Immature natural killer cell (primary cell): ENCODE results near the gene SLC6A19. TPM values are rescaled to one million over a fixed set of nuclear protein-coding genes. Genes with fewer than 3 reads are reported as not detected.

Experiments
- DNase-seq, 3 donors: peaks; one replicate each; pipeline ENCODE4 v3.0.0; 2022; ENCODE audit warnings: mixed read lengths in 1 of 3
- H3K27ac Mint-ChIP-seq, 6 donors: one replicate each; pipeline ENCODE4 v1.8.0; 2020; ENCODE audit warnings: mixed read lengths in 6 of 6, mild to moderate bottlenecking in 5 of 6, inconsistent platforms in 4 of 6, moderate library complexity in 3 of 6
- H3K27me3 Mint-ChIP-seq, 3 donors: one replicate each; pipeline ENCODE4 v1.8.0; 2020 to 2021; ENCODE audit warnings: low read depth in 3 of 3, mild to moderate bottlenecking in 3 of 3, mixed read lengths in 3 of 3, moderate library complexity in 3 of 3, inconsistent platforms in 1 of 3
- H3K36me3 Mint-ChIP-seq, 3 donors: one replicate each; pipeline ENCODE4 v1.8.0; 2020; ENCODE audit warnings: mixed read lengths in 3 of 3, inconsistent platforms in 2 of 3, mild to moderate bottlenecking in 2 of 3
- H3K4me1 Mint-ChIP-seq, 2 donors: one replicate each; pipeline ENCODE4 v1.8.0; 2020; ENCODE audit warnings: inconsistent platforms in 2 of 2, mild to moderate bottlenecking in 2 of 2, mixed read lengths in 2 of 2, moderate library complexity in 1 of 2
- H3K4me3 Mint-ChIP-seq, 5 donors: one replicate each; pipeline ENCODE4 v1.8.0; 2020; ENCODE audit warnings: mild to moderate bottlenecking in 5 of 5, mixed read lengths in 5 of 5, inconsistent platforms in 3 of 5, moderate library complexity in 3 of 5
- H3K9me3 Mint-ChIP-seq, 6 donors: one replicate each; pipeline ENCODE4 v1.8.0; 2020; ENCODE audit warnings: mild to moderate bottlenecking in 6 of 6, mixed read lengths in 6 of 6, inconsistent platforms in 4 of 6, moderate library complexity in 3 of 6
- polyA plus RNA-seq, 3 donors: library from polyadenylated mRNA; unstranded; fragments of 300-500 nt; fragmentation: Illumina TruSeq; gene quantifications; one replicate each; pipeline ENCODE4 v1.2.3, GENCODE V29; 2021

The SLC6A19 gene
- polyA plus RNA-seq, 3 donors from 2014 or later = not detected

- Mint-ChIP-seq H3K27ac (no peak overlapping the region), H3K36me3 (no peaks in the 10 kb centered on the region), H3K27me3 (peaks cover 7 to 11% (median 9%) of the 10 kb centered on the region in 3 donors), H3K9me3 (no peaks in the 10 kb centered on the region), H3K4me1 (peaks cover 18 to 28% of the 10 kb centered on the region in 2 donors), H3K4me3 (no peak overlapping the region)
- no peak for DNase-seq
Measured at GRCh38 chr5:1169211-1170115, 31.9 kb upstream of the SLC6A19 start.

- no peaks in the 10 kb centered on the region for H3K36me3 Mint-ChIP-seq
- DNase-seq = no peak
- H3K4me1 Mint-ChIP-seq = peaks cover 18 to 28% of the 10 kb centered on the region in 2 donors
- H3K27me3 Mint-ChIP-seq = peaks cover 2 to 14% (median 3%) of the 10 kb centered on the region in 3 donors
- H3K9me3 Mint-ChIP-seq = no peaks in the 10 kb centered on the region
- H3K27ac Mint-ChIP-seq = peak overlapping the region in 3 of 6 donors; percentile 10 to 74 (median 70)
- H3K4me3 Mint-ChIP-seq = peak overlapping the region in 2 of 5 donors; percentile 47 to 50
Measured at GRCh38 chr5:1171340-1171941, 30.0 kb upstream of the SLC6A19 start.

DNA sequence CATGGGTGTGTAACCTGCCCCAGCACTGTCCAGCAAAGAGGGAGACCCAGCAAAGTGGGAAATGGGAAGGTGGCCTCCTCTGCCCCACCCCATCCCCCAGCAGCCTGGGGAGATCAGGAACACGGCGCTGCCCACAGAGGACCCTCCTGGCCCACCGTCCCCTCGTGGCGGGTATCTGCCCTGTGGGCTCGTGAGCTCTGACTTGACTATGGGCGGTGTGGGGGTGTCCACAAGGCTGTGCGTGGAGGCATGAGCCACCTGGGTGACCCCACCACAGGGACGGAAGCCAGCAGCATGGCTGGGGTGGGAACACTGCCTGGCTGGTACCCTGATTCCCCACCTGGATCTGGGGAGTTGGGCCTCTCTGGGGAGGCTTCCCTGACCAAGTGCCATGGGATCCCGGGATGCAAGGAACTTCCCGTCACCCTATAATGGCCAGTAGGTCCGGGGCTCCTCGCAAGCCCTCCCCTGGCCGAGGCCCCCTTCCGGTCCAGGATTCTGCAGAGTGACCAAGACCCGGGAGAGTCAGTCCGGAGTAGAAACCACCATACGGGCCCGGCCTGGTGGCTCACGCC, 29.3 kb upstream of the SLC6A19 start:
- H3K36me3 Mint-ChIP-seq = no peaks in the 10 kb centered on the region
- peaks cover 18 to 28% of the 10 kb centered on the region in 2 donors for H3K4me1 Mint-ChIP-seq
- H3K9me3 Mint-ChIP-seq = no peaks in the 10 kb centered on the region
- no peak for DNase-seq
- peak overlapping the region in 1 of 6 donors; percentile 75 for H3K27ac Mint-ChIP-seq
- H3K27me3 Mint-ChIP-seq = peaks cover 2 to 14% (median 3%) of the 10 kb centered on the region in 3 donors
- peak overlapping the region in 2 of 5 donors; percentile 78 to 87 for H3K4me3 Mint-ChIP-seq

GRCh38 chr5:1172670-1173404, 28.6 kb upstream of the SLC6A19 start:
- peak; percentile 58 to 76 (median 61) for DNase-seq
- Mint-ChIP-seq H3K4me3 (peak overlapping the region; percentile 73 to 87 (median 82)), H3K4me1 (peaks cover 17 to 23% of the 10 kb centered on the region in 2 donors), H3K36me3 (no peaks in the 10 kb centered on the region), H3K27ac (peak overlapping the region; percentile 66 to 92 (median 78)), H3K27me3 (peaks cover 2 to 14% (median 3%) of the 10 kb centered on the region in 3 donors), H3K9me3 (no peaks in the 10 kb centered on the region)

- Mint-ChIP-seq H3K36me3 (no peaks in the 10 kb centered on the region), H3K4me1 (peaks cover 12 to 16% of the 10 kb centered on the region in 2 donors), H3K27ac (peak overlapping the region in 2 of 6 donors; percentile 71 to 81), H3K4me3 (peak overlapping the region in 4 of 5 donors; percentile 78 to 87 (median 83)), H3K9me3 (no peaks in the 10 kb centered on the region), H3K27me3 (peaks cover 0 to 12% (median 3%) of the 10 kb centered on the region in 3 donors)
- DNase-seq = no peak
Measured at GRCh38 chr5:1173485-1174070, 27.8 kb upstream of the SLC6A19 start.

- Mint-ChIP-seq H3K36me3 (no peaks in the 10 kb centered on the region), H3K27me3 (peaks cover 0 to 12% (median 3%) of the 10 kb centered on the region in 3 donors), H3K4me1 (peaks cover 12 to 15% of the 10 kb centered on the region in 2 donors), H3K9me3 (no peaks in the 10 kb centered on the region), H3K4me3 (no peak overlapping the region), H3K27ac (no peak overlapping the region)
- peak; percentile 32 to 48 (median 37) for DNase-seq
Measured at GRCh38 chr5:1174122-1174936, 27.1 kb upstream of the SLC6A19 start.

DNA sequence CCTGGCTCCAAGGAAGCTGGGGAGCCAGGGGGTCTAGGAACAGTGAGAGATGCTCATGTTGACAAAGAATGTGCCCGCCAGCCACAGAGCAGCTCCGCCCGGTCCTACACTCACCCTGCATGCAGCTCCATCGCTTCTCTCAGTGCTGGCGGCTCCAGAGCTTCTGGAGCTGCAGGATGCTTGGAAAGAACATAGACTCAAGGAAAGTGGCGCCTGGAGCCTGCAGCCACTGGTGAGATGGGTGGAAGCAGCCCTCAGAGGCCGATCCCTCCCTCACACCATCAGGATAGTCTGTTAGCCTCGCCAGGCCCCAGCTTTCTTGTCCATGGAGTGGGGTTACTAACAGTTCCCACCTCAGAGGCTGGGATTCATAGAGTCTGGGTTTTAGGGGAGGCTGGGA, 26.4 kb upstream of the SLC6A19 start:
- peaks cover 12 to 15% of the 10 kb centered on the region in 2 donors for H3K4me1 Mint-ChIP-seq
- H3K9me3 Mint-ChIP-seq = no peaks in the 10 kb centered on the region
- no peak overlapping the region for H3K4me3 Mint-ChIP-seq
- H3K27me3 Mint-ChIP-seq = peaks cover 0 to 12% (median 3%) of the 10 kb centered on the region in 3 donors
- no peak overlapping the region for H3K27ac Mint-ChIP-seq
- H3K36me3 Mint-ChIP-seq = no peaks in the 10 kb centered on the region
- DNase-seq = no peak

- no peaks in the 10 kb centered on the region for H3K9me3 Mint-ChIP-seq
- DNase-seq = no peak
- peaks cover 0 to 12% (median 3%) of the 10 kb centered on the region in 3 donors for H3K27me3 Mint-ChIP-seq
- no peaks in the 10 kb centered on the region for H3K36me3 Mint-ChIP-seq
- no peak overlapping the region for H3K4me3 Mint-ChIP-seq
- H3K27ac Mint-ChIP-seq = no peak overlapping the region
- H3K4me1 Mint-ChIP-seq = peaks cover 12 to 15% of the 10 kb centered on the region in 2 donors
Measured at GRCh38 chr5:1175801-1176472, 25.5 kb upstream of the SLC6A19 start.

GRCh38 chr5:1176473-1177391, 24.7 kb upstream of the SLC6A19 start:
- DNase-seq = no peak
- Mint-ChIP-seq H3K9me3 (no peaks in the 10 kb centered on the region), H3K4me1 (peaks cover 8 to 9% of the 10 kb centered on the region in 2 donors), H3K4me3 (no peak overlapping the region), H3K27ac (no peak overlapping the region), H3K27me3 (peaks cover 0 to 12% (median 3%) of the 10 kb centered on the region in 3 donors), H3K36me3 (no peaks in the 10 kb centered on the region)

GRCh38 chr5:1177826-1178528, 23.4 kb upstream of the SLC6A19 start:
- Mint-ChIP-seq H3K4me1 (peaks cover 3 to 4% of the 10 kb centered on the region in 2 donors), H3K9me3 (no peaks in the 10 kb centered on the region), H3K27me3 (peaks cover 0 to 9% (median under 1%) of the 10 kb centered on the region in 3 donors), H3K36me3 (no peaks in the 10 kb centered on the region), H3K4me3 (no peak overlapping the region), H3K27ac (no peak overlapping the region)
- DNase-seq = no peak
